Testis (tissue), 3 donors: ENCODE measurements around the gene NEAT1. TPM values are rescaled to one million over a fixed set of nuclear protein-coding genes. Genes with fewer than 3 reads are reported as not detected.

ENCODE experiments used
- DNase-seq: peaks from one replicate; pipeline ENCODE4 v3.0.0-alpha.2; 2019
- H3K27ac ChIP-seq, 2 donors: fragments of 200-600 bp; sonication (generic); one replicate each; pipeline ENCODE4 v1.5.1; 2019
- H3K27me3 ChIP-seq: fragments of 200-600 bp; sonication (generic); one replicate; pipeline ENCODE4 v1.5.1; 2019
- H3K36me3 ChIP-seq: fragments of 200-600 bp; sonication (generic); one replicate; pipeline ENCODE4 v1.5.1; 2017; ENCODE audit warnings: low read depth; ENCODE audit errors: missing control alignments
- H3K4me1 ChIP-seq: fragments of 200-600 bp; sonication (generic); one replicate; pipeline ENCODE4 v1.5.1; 2019
- H3K4me3 ChIP-seq, 2 donors: fragments of 200-600 bp; sonication (generic); one replicate each; pipeline ENCODE4 v1.5.1; 2017 to 2019
- H3K9me3 ChIP-seq: fragments of 200-600 bp; sonication (generic); one replicate; pipeline ENCODE4 v1.5.1; 2017
- POLR2A ChIP-seq: fragments of 450-650 bp; IDR thresholded peaks from one replicate; pipeline ENCODE4 v1.6.1; 2017; ENCODE audit warnings: antibody characterized with exemption, mild to moderate bottlenecking, moderate library complexity
- WGBS, 2 donors: methylation state at CpG; one replicate each; pipeline ENCODE4 v1.1.5; 2018; 5-methylcytosine and 5-hydroxymethylcytosine counted together
- intact Hi-C: fragments of 100-400 bp; cut with DNase I; formaldehyde crosslinking; loops from one replicate; pipeline ENCODE4 v1.15.1; 2023; ENCODE audit warnings: low total_unique reads
- polyA plus RNA-seq: library from polyadenylated mRNA; stranded (reverse); fragments of 350-450 nt; fragmentation: Illumina TruSeq; extraction: RNeasy Lipid Tissue Mini Kit (QIAGEN cat#74804); gene quantifications from one replicate; pipeline ENCODE4 v1.2.3, GENCODE V29; 2014; ENCODE audit warnings: low read depth, low replicate concordance; ENCODE audit not compliant: insufficient read depth
- total RNA-seq, 2 donors: library from RNA; depleted of rRNA; stranded (reverse); fragments of >200 nt; gene quantifications; one replicate each; pipeline ENCODE4 v1.2.3, GENCODE V29; 2016
- TF ChIP-seq, protein P1 (sequence below), 3 experiments: fragments of 450-650 bp in 2 of 3; fragments of 200-600 bp in 1 of 3; sonication (generic) in 1 of 3; IDR thresholded peaks; one replicate each; pipeline ENCODE4 v1.5.1; 2016 to 2019; ENCODE audit warnings: antibody characterized with exemption in 3 of 3, mild to moderate bottlenecking in 2 of 3, moderate library complexity in 1 of 3

The NEAT1 gene
- total and polyA plus RNA-seq, 3 donors from 2014 or later = 189 to 243 (median 230) TPM

DNA sequence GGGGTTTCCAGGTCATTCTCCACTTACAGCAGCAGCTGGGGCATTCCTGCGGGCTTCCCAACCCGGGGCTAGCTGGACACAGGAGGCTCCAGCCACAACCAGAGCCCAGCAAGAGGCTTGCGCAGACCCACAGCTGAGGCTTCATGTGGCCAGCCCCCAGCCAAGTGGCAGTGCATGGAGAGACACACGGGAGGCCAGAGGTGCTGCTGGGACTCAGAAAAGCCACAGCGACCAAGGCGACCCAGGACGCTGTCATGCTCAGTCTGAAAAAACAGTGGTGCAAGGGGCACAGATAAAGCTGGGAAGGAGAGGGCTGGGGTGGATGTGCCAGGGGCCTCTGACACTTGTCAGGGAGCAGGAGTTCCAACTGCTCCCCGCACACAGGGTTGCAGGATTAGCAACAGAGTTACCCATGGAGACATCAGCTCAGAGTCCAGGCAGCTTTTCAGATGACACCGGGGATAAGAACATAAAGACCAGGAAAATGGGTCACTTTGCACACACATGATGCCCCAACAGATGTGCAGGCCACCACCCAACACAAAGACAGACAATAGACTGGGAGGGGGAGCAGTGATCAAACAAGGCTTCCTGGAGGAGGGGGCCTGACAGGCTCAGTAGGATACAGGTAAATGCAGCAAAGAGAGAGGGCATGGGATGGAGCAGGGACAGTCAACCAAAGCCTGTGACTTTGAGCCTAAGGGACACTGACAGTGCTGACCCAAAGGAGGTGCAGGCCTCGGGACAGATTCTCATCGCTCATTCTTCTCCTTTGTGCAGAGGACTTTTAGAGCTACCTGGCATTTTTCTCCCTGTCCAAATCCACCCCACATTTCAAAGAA lies 6.9 kb upstream of the NEAT1 start:
- H3K9me3 ChIP-seq = no peaks in the 10 kb centered on the region
- no peaks in the 10 kb centered on the region for H3K36me3 ChIP-seq
- no peak for TF ChIP-seq POLR2A
- TF ChIP-seq, protein P1, sequence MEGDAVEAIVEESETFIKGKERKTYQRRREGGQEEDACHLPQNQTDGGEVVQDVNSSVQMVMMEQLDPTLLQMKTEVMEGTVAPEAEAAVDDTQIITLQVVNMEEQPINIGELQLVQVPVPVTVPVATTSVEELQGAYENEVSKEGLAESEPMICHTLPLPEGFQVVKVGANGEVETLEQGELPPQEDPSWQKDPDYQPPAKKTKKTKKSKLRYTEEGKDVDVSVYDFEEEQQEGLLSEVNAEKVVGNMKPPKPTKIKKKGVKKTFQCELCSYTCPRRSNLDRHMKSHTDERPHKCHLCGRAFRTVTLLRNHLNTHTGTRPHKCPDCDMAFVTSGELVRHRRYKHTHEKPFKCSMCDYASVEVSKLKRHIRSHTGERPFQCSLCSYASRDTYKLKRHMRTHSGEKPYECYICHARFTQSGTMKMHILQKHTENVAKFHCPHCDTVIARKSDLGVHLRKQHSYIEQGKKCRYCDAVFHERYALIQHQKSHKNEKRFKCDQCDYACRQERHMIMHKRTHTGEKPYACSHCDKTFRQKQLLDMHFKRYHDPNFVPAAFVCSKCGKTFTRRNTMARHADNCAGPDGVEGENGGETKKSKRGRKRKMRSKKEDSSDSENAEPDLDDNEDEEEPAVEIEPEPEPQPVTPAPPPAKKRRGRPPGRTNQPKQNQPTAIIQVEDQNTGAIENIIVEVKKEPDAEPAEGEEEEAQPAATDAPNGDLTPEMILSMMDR (IDR thresholded peaks at IDR 0.05) = no peak
- peaks cover 51% of the 10 kb centered on the region for H3K4me1 ChIP-seq
- H3K27ac ChIP-seq = peak overlapping the region in 1 of 2 donors; percentile 96
- H3K4me3 ChIP-seq = no peak overlapping the region
- 64 to 78% methylated on average over 11 of the region's 11 CpGs for WGBS, 2 donors
- DNase-seq = peak; percentile 19
- intact Hi-C loops = no loop called here
- no peaks in the 10 kb centered on the region for H3K27me3 ChIP-seq

DNA sequence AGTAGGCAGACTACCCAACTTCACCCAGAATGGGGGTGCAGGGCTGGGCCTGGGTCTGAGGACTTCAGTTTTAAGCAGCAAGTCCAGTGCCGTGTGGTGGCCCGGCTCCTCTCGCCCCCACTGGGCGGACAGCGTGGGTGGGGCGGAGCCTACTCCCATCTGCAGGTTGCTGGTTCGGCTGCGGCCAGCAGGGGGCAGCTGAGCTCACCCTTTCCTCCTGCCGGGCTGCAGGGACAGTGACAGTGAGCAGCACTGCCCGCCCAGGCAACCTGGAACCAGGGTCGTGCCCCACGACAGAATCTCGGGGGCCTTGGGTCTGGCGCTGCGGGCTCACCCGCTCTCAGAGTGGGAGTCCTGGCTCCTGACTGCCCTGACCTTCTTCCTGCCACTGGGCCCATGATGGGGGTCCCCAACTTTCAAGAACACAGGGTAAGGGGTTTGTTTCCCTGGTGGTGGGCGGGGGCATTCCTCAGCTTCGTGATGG lies 6.2 kb upstream of the NEAT1 start:
- 0 to 18% methylated on average over 2 to 15 of the region's 18 CpGs for WGBS, 2 donors

DNA sequence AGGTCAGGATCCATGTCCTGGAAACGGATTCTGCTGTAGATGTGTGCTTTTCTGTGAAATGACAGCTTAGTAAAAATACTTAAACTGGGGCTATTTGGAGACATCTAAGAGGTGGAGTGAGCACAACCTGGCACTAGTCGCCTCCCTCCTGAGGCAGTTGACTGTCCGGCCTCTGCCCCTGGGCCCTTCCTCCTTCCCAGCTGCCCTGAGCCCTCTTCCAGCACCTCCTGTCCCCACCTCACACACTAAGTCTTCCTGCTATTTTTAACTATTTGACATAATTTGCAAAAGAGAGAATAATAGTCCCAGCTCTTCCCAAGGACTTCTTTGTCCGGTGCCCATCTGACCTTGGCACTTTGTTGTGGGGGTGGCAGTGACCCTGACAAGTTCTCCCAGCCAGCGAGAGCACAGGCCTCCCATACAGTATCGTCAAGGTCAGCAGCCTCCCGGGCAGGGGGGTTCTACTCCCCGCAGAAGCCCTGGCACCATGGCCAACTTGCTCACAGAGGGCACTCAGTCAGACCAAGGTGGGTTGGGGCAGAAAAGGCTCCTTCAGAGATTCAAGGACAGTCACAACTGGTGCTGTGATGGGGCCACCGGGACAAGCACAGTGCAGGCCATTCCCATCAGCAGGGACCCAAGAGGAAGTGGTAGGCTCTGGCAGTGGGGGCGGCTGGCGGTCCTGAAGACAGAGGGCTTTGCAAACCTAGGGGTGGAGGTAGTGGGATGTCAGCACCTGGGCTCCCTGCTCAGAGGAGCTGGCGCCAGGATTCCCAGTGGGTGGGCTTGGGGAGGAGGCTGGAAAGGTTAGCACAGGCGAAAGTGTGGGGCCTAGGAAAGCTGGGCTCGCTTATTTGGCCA lies 5.5 kb upstream of the NEAT1 start:
- Histone ChIP-seq H3K4me3 (no peak overlapping the region), H3K4me1 (peaks cover 61% of the 10 kb centered on the region), H3K36me3 (no peaks in the 10 kb centered on the region), H3K27ac (peak overlapping the region; percentile 94 to 96), H3K27me3 (no peaks in the 10 kb centered on the region), H3K9me3 (no peaks in the 10 kb centered on the region)
- WGBS, 2 donors = 32 to 37% methylated on average over 12 to 14 of the region's 14 CpGs
- intact Hi-C loops = no loop called here
- no peak for TF ChIP-seq POLR2A
- TF ChIP-seq, protein P1 (IDR thresholded peaks at IDR 0.05) = no peak
- DNase-seq = peak; percentile 52

More for the DNA sequence above, 6.2 kb upstream of the NEAT1 start:
- Histone ChIP-seq H3K4me1 (peaks cover 58% of the 10 kb centered on the region), H3K27ac (peak overlapping the region; percentile 94 to 96), H3K27me3 (no peaks in the 10 kb centered on the region), H3K36me3 (no peaks in the 10 kb centered on the region), H3K9me3 (no peaks in the 10 kb centered on the region), H3K4me3 (no peak overlapping the region)
- no peak for TF ChIP-seq POLR2A
- TF ChIP-seq, protein P1 (IDR thresholded peaks at IDR 0.05) = peak; percentile 97 to 99 (median 99)
- DNase-seq = peak; percentile 94
- intact Hi-C loops = no loop called here

DNA sequence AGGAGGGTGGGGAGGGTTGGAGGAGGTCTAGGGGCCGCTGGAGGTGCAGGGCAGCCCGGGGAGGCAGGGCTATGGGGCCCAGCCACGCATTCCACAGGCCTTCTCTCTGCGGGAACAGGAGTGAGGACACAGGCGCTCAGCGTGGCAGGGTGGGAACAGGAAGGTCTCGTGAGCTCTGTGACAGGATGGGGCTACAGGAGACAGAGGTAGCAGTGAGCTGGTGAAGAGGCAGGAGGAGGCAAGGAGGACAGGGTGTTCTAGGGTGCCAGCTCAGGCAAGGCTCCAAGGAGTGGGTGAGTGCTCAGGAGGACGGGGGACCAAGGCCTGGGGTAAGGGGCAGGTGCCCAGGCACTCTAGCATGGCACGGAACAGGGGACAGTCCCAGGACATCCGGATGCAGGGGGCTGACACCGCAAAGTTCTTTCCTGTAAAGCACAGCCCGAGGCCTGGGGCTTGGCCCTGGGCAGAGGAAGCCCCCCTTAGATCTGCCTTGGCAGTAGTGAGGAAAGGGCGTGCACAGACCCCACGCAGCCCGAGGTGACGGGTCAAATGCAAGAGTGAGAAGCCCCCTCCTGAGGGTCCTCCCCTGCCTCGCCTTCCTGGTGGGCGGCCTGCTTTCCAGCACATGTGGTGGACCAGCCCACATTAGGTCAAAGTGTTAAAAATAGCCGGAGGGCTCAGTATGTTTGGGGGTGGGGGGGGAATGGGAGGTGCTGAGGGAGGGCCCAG lies 4.7 kb upstream of the NEAT1 start:
- TF ChIP-seq, protein P1 (IDR thresholded peaks at IDR 0.05) = no peak
- TF ChIP-seq POLR2A = no peak

More for the DNA sequence above, 4.7 kb upstream of the NEAT1 start:
- intact Hi-C loops = no loop called here
- peak; percentile 64 for DNase-seq
- WGBS, 2 donors = 27 to 28% methylated on average over 19 of the region's 19 CpGs
- Histone ChIP-seq H3K4me3 (peak overlapping the region in 1 of 2 donors; percentile 32), H3K4me1 (peaks cover 61% of the 10 kb centered on the region), H3K9me3 (no peaks in the 10 kb centered on the region), H3K36me3 (no peaks in the 10 kb centered on the region), H3K27me3 (no peaks in the 10 kb centered on the region), H3K27ac (peak overlapping the region; percentile 94 to 96)
